GM12801 (cell line): ENCODE results near the gene SLC17A4.

ENCODE experiments used
- CTCF ChIP-seq: IDR thresholded peaks from one replicate; pipeline ENCODE4 v1.5.1; 2011; ENCODE audit warnings: control low read depth; ENCODE audit not compliant: insufficient read length; ENCODE audit errors: extremely low read depth

Gene SLC17A4

GRCh38 chr6:25717866-25718740 is 36.4 kb upstream of the SLC17A4 start:
- no peak for TF ChIP-seq CTCF

- TF ChIP-seq CTCF, result no peak
Measured at GRCh38 chr6:25726122-25726911, 28.2 kb upstream of the SLC17A4 start.

- no peak for TF ChIP-seq CTCF
Measured at GRCh38 chr6:25727028-25727427, 27.5 kb upstream of the SLC17A4 start.

- TF ChIP-seq CTCF, result no peak
Measured at GRCh38 chr6:25730907-25731306, 23.6 kb upstream of the SLC17A4 start.

- TF ChIP-seq CTCF, result no peak
Measured at GRCh38 chr6:25731721-25732120, 22.8 kb upstream of the SLC17A4 start.

GRCh38 chr6:25732468-25733198 is 21.9 kb upstream of the SLC17A4 start:
- TF ChIP-seq CTCF, result no peak

GRCh38 chr6:25735261-25735660 is 19.3 kb upstream of the SLC17A4 start:
- no peak for TF ChIP-seq CTCF
